ENCODE results near the gene TMTC1. TPM values are rescaled to one million over a fixed set of nuclear protein-coding genes. Genes with fewer than 3 reads are reported as not detected.

TMTC1 gene
- total and polyA plus RNA-seq, 2 of the 8 experiments (the other 6 are each of a cell fraction or from before 2014, with no cell fraction given), result 15.4 to 20.8 TPM

GRCh38 chr12:29691161-29691854, 92.4 kb downstream of the TMTC1 start:
- peaks cover 0 to 3% (median 1%) of the 10 kb centered on the region in 4 experiments; a peak in 1 of 7 replicates for H3K4me1 ChIP-seq (replicated peaks in 1 of 4; ENCODE audit: control insufficient read depth in 3 of 4, insufficient read depth in 4 of 4, low read length in 3 of 4)
- H2BK120ac ChIP-seq (replicated peaks; ENCODE audit: low read depth, low read length), result no peak overlapping the region
- H3K14ac ChIP-seq (ENCODE audit: insufficient read length), result no peak overlapping the region
- H4K8ac ChIP-seq (ENCODE audit: extremely low read depth, insufficient read depth, low read length), result no peak overlapping the region
- H3K4ac ChIP-seq (replicated peaks; ENCODE audit: insufficient read length, low read depth, low read length), result no peak overlapping the region
- H2BK20ac ChIP-seq (ENCODE audit: low read length), result no peak overlapping the region
- H3K27ac ChIP-seq (ENCODE audit: low read depth, low read length), result no peak overlapping the region
- no peaks in the 10 kb centered on the region for H3K79me2 ChIP-seq (ENCODE audit: control insufficient read depth in 1 of 2, insufficient read depth in 2 of 2, low read length in 2 of 2)
- no peak overlapping the region for H2BK12ac ChIP-seq (ENCODE audit: low read depth, low read length)
- no peak overlapping the region for H3K23ac ChIP-seq (ENCODE audit: insufficient read length)
- no peak overlapping the region for H3K18ac ChIP-seq (ENCODE audit: extremely low read depth, low read length)
- H3K23me2 ChIP-seq (ENCODE audit: low read depth, low read length), result no peaks in the 10 kb centered on the region
- H2AK5ac ChIP-seq (ENCODE audit: low read depth, low read length), result no peak overlapping the region
- no peak overlapping the region for H2BK15ac ChIP-seq (ENCODE audit: low read length)
- no peak overlapping the region for H2AFZ ChIP-seq (ENCODE audit: low read length)
- no peak overlapping the region for H3K9ac ChIP-seq (replicated peaks in 1 of 4; ENCODE audit: extremely low read depth in 1 of 4, low read depth in 3 of 4, low read length in 3 of 4)
- CTCF ChIA-PET (ENCODE audit: partially characterized antibody), result interaction anchor here (1.0 kb wide), 2 partner anchors 82 to 442 kb away, joined by 3 read pairs; no protein-coding TSS in a partner anchor
- H3K27me3 ChIP-seq (replicated peaks in 1 of 4; ENCODE audit: control insufficient read depth in 3 of 4, extremely low read depth in 1 of 4, insufficient read depth in 3 of 4, low read length in 3 of 4), result no peaks in the 10 kb centered on the region
- no peaks in the 10 kb centered on the region for H3K9me3 ChIP-seq (ENCODE audit: insufficient read depth in 2 of 2, low read depth in 1 of 2, low read length in 1 of 2)
- H4K5ac ChIP-seq (ENCODE audit: insufficient read length, low read depth, low read length), result no peak overlapping the region
- H4K20me1 ChIP-seq (replicated peaks in 1 of 2; ENCODE audit: control insufficient read depth in 1 of 2, insufficient read depth in 2 of 2, low read length in 2 of 2), result no peaks in the 10 kb centered on the region
- WGBS, 2 experiments (ENCODE audit: extremely low coverage in 1 of 2, insufficient coverage in 1 of 2, insufficient read length in 1 of 2, insufficient replicate concordance in 2 of 2, low coverage in 1 of 2, low lambda C conversion rate in 2 of 2, missing lambda C conversion rate in 1 of 2), result 66% methylated on average over 3 of the region's 7 CpGs; no CpG with 5 or more reads in 1 of the 2 experiments
- H4K91ac ChIP-seq (replicated peaks; ENCODE audit: insufficient read length, low read length), result no peak overlapping the region
- H2BK5ac ChIP-seq (ENCODE audit: low read depth, low read length), result no peak overlapping the region
- H3K79me1 ChIP-seq (ENCODE audit: low read depth, low read length), result no peaks in the 10 kb centered on the region
- POLR2A ChIA-PET (ENCODE audit: partially characterized antibody), result interaction anchor here (1.3 kb wide), 1 partner anchor 8 kb away, joined by 3 read pairs; no protein-coding TSS in a partner anchor
- no peak overlapping the region for H3K4me3 ChIP-seq (ENCODE audit: extremely low read depth in 1 of 4, insufficient read depth in 2 of 4, low read depth in 3 of 4, low read length in 4 of 4)
- no peak overlapping the region for H3K56ac ChIP-seq (replicated peaks; ENCODE audit: insufficient read length, low read depth, low read length)
- no peaks in the 10 kb centered on the region for H3K36me3 ChIP-seq (ENCODE audit: control insufficient read depth in 2 of 4, insufficient read depth in 4 of 4, low read length in 3 of 4)
- DNase-seq (ENCODE audit: low read depth in 1 of 2, low spot score in 2 of 2) (no peak), FAIRE-seq (no peak)
- H3K4me2 ChIP-seq (ENCODE audit: insufficient read depth in 1 of 2, low read depth in 2 of 2, low read length in 2 of 2), result no peak overlapping the region
- TF ChIP-seq SAP30 (IDR thresholded peaks at IDR 0.05; ENCODE audit: insufficient read depth, insufficient replicate concordance, low read length), result no peak
- TF ChIP-seq SUZ12 (IDR thresholded peaks at IDR 0.05; ENCODE audit: low read length), result no peak
- no peak for TF ChIP-seq POU5F1 (IDR thresholded peaks at IDR 0.05; ENCODE audit: low read depth, low read length)
- TF ChIP-seq BCL11A (IDR thresholded peaks at IDR 0.05; ENCODE audit: low read depth in 2 of 2, low read length in 2 of 2), result no peak
- no peak for TF ChIP-seq SP4 (IDR thresholded peaks at IDR 0.05; ENCODE audit: low read length)
